ENCODE measurements around the gene KLHL2. TPM values are rescaled to one million over a fixed set of nuclear protein-coding genes. Genes with fewer than 3 reads are reported as not detected.

Gene KLHL2
- total RNA-seq, 4 donors from 2014 or later: 9.2 to 19.8 (median 12.0) TPM

DNA sequence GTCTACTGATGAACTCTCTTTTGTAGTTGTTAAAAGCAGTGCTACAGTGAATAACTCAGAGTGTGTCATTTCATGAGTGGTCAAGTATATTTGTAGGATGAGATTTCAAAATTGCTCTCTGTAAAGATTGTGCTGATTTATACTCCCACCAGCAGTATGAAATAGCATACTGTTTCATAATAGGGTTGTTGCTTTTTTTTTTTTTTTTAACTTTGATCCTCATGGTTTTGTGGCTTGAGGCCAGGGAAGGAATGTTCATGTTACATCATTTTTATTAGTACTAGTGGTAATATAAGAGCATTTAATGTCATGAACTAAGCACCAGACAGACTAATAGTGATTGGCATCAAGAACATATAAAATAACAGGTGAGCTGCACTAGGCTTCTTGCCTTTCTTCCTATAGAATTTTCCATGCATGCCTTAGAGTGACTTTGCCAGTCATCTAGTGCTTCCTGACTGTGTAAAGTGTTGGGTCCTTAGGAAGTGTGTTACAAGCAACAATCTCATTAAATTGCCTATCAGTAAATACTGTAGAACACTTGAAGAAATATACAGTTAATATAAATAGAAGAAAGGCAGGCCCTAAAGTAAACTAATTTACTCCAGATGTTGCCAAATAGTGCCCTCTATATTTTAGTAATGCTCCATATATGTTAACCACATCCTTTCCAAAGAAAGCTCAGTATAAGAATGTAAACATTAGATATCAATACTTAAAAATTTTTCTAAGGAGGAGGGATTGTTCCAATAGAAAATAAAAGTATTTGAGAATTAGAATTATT is 81.5 kb downstream of the KLHL2 start:
- H3K9me3 ChIP-seq: no peaks in the 10 kb centered on the region
- in situ Hi-C loops (cut with MboI; ENCODE audit: low pct_ligation_motif_present in 1 of 4, low pct_unique_long_range_greater_than_20kb in 1 of 4, low sequenced_read_pairs in 3 of 4): no loop called here
- no peak for DNase-seq
- intact Hi-C loops (cut with DNase I; ENCODE audit: low total_unique reads): no loop called here
- no peaks in the 10 kb centered on the region for H3K27me3 ChIP-seq
- TF ChIP-seq POLR2AphosphoS5 (IDR thresholded peaks at IDR 0.05) (no peak), EP300 (IDR thresholded peaks at IDR 0.05; ENCODE audit: low read depth) (no peak), POLR2A (IDR thresholded peaks at IDR 0.05) (no peak)
- TF ChIP-seq, protein P1, sequence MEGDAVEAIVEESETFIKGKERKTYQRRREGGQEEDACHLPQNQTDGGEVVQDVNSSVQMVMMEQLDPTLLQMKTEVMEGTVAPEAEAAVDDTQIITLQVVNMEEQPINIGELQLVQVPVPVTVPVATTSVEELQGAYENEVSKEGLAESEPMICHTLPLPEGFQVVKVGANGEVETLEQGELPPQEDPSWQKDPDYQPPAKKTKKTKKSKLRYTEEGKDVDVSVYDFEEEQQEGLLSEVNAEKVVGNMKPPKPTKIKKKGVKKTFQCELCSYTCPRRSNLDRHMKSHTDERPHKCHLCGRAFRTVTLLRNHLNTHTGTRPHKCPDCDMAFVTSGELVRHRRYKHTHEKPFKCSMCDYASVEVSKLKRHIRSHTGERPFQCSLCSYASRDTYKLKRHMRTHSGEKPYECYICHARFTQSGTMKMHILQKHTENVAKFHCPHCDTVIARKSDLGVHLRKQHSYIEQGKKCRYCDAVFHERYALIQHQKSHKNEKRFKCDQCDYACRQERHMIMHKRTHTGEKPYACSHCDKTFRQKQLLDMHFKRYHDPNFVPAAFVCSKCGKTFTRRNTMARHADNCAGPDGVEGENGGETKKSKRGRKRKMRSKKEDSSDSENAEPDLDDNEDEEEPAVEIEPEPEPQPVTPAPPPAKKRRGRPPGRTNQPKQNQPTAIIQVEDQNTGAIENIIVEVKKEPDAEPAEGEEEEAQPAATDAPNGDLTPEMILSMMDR (IDR thresholded peaks at IDR 0.05): no peak
- H3K36me3 ChIP-seq: no peaks in the 10 kb centered on the region
- peaks cover 0 to 3% (median 0%) of the 10 kb centered on the region in 4 donors for H3K4me1 ChIP-seq
- no peak overlapping the region for H3K27ac ChIP-seq
- no peak overlapping the region for H3K4me3 ChIP-seq

DNA sequence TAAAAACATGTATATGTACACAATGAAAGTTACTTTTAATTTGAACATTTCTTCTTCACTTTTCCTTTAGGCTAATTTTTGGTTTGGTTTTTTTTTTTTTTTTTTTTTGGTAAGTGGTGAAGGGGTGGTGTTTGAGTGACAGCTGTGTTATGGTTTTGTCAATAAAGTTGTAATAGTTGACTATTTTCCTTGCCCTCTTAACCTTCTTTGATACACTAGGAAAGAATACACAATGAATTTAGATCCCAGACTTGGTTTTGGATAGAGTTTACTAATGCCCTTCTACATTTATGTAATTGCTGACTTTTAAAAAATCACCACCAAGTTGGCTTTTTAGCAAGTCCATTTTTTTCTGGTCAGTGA is 82.0 kb downstream of the KLHL2 start:
- Histone ChIP-seq H3K27ac (no peak overlapping the region), H3K27me3 (no peaks in the 10 kb centered on the region), H3K4me3 (no peak overlapping the region), H3K9me3 (no peaks in the 10 kb centered on the region), H3K36me3 (no peaks in the 10 kb centered on the region), H3K4me1 (peaks cover 0 to 3% (median 0%) of the 10 kb centered on the region in 4 donors)
- intact Hi-C loops (cut with DNase I; ENCODE audit: low total_unique reads): no loop called here
- no peak for DNase-seq
- TF ChIP-seq POLR2A (IDR thresholded peaks at IDR 0.05) (no peak), EP300 (IDR thresholded peaks at IDR 0.05; ENCODE audit: low read depth) (no peak), POLR2AphosphoS5 (IDR thresholded peaks at IDR 0.05) (no peak)
- TF ChIP-seq, protein P1 (IDR thresholded peaks at IDR 0.05): no peak
- in situ Hi-C loops (cut with MboI; ENCODE audit: low pct_ligation_motif_present in 1 of 4, low pct_unique_long_range_greater_than_20kb in 1 of 4, low sequenced_read_pairs in 3 of 4): no loop called here

DNA sequence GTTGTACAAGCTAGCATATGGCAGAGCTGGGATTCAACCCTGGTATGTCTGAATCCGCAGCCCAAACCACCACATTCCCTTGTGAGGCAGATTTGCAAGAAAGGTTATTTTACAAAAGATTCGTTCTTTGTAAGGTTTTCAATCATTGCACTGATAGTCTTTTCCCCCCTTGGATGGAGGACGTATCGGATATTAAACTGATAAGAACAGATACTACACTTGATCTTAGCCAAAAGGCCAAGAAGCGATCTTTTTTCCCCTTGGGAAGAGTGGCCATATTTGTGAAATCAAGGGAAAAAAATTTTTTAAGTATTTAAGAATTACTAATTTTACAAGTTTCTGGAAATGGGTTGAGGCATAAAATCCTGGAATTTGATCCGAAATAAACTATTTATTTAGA is 85.7 kb downstream of the KLHL2 start:
- TF ChIP-seq POLR2A (IDR thresholded peaks at IDR 0.05) (no peak), EP300 (IDR thresholded peaks at IDR 0.05; ENCODE audit: low read depth) (no peak), POLR2AphosphoS5 (IDR thresholded peaks at IDR 0.05) (no peak)
- TF ChIP-seq, protein P1 (IDR thresholded peaks at IDR 0.05): no peak
- H3K36me3 ChIP-seq: no peaks in the 10 kb centered on the region
- no peak for DNase-seq
- H3K27me3 ChIP-seq: no peaks in the 10 kb centered on the region
- intact Hi-C loops (cut with DNase I; ENCODE audit: low total_unique reads): no loop called here
- no peak overlapping the region for H3K4me3 ChIP-seq
- WGBS, 2 donors (ENCODE audit: low coverage in 1 of 2): 95% methylated on average over 6 of the region's 6 CpGs
- in situ Hi-C loops (cut with MboI; ENCODE audit: low pct_ligation_motif_present in 1 of 4, low pct_unique_long_range_greater_than_20kb in 1 of 4, low sequenced_read_pairs in 3 of 4): no loop called here
- H3K27ac ChIP-seq: no peak overlapping the region
- no peaks in the 10 kb centered on the region for H3K9me3 ChIP-seq
- H3K4me1 ChIP-seq: peaks cover 0 to 3% (median 0%) of the 10 kb centered on the region in 4 donors

DNA sequence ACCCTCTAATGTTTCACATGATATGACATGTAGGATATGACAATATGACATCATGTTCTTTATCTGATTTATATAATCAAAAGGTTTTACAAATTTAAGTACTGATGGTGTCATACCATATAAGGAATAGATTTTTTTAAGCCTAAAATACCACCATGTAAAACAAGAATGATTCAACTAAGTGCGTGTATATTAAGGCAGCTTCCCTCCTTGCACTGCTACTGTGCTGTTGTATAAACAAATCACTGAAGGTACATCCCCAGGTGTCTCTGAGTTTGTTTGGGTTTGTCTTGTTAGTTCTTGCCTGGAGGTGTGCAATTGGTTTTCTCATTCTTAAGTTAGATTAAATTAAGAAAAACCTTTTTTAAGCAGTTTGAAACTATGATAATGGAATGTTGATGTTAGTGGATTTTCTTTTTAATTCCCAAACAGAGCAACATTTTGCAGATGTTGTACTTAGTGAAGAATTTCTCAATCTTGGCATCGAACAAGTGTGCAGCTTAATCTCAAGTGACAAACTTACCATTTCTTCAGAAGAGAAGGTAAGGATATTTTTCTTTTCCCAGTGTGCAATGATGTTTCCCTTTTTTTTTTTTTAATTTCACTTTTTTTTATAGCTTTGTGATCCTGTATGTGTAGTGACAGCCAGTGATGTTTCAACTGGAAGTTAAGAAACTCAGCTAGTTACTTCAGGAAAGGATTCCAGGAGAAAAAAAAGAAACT is 86.7 kb downstream of the KLHL2 start:
- in situ Hi-C loops (cut with MboI; ENCODE audit: low pct_ligation_motif_present in 1 of 4, low pct_unique_long_range_greater_than_20kb in 1 of 4, low sequenced_read_pairs in 3 of 4) (no loop called here), intact Hi-C loops (cut with DNase I; ENCODE audit: low total_unique reads) (no loop called here)
- WGBS, 2 donors (ENCODE audit: low coverage in 1 of 2): 71 to 92% methylated on average over 2 of the region's 2 CpGs
- TF ChIP-seq POLR2AphosphoS5 (IDR thresholded peaks at IDR 0.05) (no peak), POLR2A (IDR thresholded peaks at IDR 0.05) (no peak), EP300 (IDR thresholded peaks at IDR 0.05; ENCODE audit: low read depth) (no peak)
- TF ChIP-seq, protein P1 (IDR thresholded peaks at IDR 0.05): no peak
- no peaks in the 10 kb centered on the region for H3K27me3 ChIP-seq
- H3K9me3 ChIP-seq: no peaks in the 10 kb centered on the region
- no peak for DNase-seq
- no peaks in the 10 kb centered on the region for H3K4me1 ChIP-seq
- no peak overlapping the region for H3K4me3 ChIP-seq
- H3K36me3 ChIP-seq: no peaks in the 10 kb centered on the region
- H3K27ac ChIP-seq: no peak overlapping the region
